Tibial nerve (tissue), 3 donors: ENCODE results near the gene CLEC16A.

Source experiments
- POLR2A ChIP-seq, 2 donors: fragments of 450-650 bp; IDR thresholded peaks; one replicate each; pipeline ENCODE4 v1.6.1; 2017; ENCODE audit warnings: antibody characterized with exemption in 2 of 2, mild to moderate bottlenecking in 2 of 2, moderate library complexity in 2 of 2
- TF ChIP-seq, protein P1 (sequence below), 5 experiments: fragments of 200-600 bp in 3 of 5; fragments of 450-650 bp in 2 of 5; sonication (generic) in 3 of 5; IDR thresholded peaks; one replicate each; pipeline ENCODE4 v1.5.1; 2016 to 2019; ENCODE audit warnings: antibody characterized with exemption in 5 of 5, mild to moderate bottlenecking in 3 of 5, moderate library complexity in 2 of 5

DNA sequence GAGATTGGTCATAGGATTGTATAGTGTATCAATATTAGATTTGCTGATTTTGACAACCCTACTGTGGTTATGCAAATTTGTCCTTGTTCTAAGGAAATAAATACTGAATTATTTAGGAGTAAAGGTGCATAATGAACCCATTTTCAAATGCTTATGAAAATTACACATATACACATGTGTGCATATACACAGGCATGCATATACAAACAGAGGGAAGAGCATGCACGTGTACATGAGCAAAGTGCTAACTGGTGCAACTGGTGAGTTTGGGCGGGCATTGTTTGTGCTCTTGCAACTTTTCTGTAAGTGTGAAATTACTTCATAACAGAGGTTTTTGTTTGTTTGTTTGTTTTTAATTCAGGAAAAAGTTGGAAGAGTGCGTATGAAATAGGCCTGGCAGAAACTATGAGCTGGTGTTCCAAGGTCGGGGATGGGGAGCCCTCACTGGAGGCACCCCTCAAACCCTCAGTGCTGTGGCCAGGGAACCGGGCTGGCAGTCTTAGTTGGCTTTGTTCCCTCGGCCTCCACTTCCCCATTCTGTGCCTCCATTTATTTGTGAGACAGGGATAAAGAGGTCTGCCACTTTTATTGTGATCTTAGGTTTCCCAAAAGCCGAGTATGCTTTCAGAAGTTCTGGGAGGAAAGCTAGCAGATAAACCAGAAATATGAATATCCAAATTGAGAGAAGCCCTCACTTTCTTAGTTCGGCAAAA is 7.9 kb upstream of the CLEC16A start:
- TF ChIP-seq, protein P1, sequence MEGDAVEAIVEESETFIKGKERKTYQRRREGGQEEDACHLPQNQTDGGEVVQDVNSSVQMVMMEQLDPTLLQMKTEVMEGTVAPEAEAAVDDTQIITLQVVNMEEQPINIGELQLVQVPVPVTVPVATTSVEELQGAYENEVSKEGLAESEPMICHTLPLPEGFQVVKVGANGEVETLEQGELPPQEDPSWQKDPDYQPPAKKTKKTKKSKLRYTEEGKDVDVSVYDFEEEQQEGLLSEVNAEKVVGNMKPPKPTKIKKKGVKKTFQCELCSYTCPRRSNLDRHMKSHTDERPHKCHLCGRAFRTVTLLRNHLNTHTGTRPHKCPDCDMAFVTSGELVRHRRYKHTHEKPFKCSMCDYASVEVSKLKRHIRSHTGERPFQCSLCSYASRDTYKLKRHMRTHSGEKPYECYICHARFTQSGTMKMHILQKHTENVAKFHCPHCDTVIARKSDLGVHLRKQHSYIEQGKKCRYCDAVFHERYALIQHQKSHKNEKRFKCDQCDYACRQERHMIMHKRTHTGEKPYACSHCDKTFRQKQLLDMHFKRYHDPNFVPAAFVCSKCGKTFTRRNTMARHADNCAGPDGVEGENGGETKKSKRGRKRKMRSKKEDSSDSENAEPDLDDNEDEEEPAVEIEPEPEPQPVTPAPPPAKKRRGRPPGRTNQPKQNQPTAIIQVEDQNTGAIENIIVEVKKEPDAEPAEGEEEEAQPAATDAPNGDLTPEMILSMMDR (IDR thresholded peaks at IDR 0.05), result no peak
- TF ChIP-seq POLR2A (IDR thresholded peaks at IDR 0.05), result no peak
